ENCODE results near the gene CCDC88B. TPM values are rescaled to one million over a fixed set of nuclear protein-coding genes. Genes with fewer than 3 reads are reported as not detected.
A peak's percentile ranks its signal among the peaks of the same experiment; 100 is the strongest.
"Not testable (repeated sequence)": the region's sequence is repeated elsewhere in the genome, so short reads cannot be mapped to it uniquely, and the experiment has no call there.

CCDC88B gene
- total RNA-seq, 1 donor from 2014 or later = 119 TPM

- Mint-ChIP-seq H3K27me3 (no peaks in the 10 kb centered on the region), H3K4me3 (no peak overlapping the region), H3K36me3 (ENCODE audit: low read depth) (peaks cover 43% of the 10 kb centered on the region), H3K9me3 (no peaks in the 10 kb centered on the region), H3K27ac (no peak overlapping the region), H3K4me1 (peaks cover 27% of the 10 kb centered on the region)
- no peak for DNase-seq
- intact Hi-C loops (cut with micrococcal nuclease) = no loop called here
Observed at GRCh38 chr11:64314146-64314804, 25.7 kb upstream of the CCDC88B start.

DNA sequence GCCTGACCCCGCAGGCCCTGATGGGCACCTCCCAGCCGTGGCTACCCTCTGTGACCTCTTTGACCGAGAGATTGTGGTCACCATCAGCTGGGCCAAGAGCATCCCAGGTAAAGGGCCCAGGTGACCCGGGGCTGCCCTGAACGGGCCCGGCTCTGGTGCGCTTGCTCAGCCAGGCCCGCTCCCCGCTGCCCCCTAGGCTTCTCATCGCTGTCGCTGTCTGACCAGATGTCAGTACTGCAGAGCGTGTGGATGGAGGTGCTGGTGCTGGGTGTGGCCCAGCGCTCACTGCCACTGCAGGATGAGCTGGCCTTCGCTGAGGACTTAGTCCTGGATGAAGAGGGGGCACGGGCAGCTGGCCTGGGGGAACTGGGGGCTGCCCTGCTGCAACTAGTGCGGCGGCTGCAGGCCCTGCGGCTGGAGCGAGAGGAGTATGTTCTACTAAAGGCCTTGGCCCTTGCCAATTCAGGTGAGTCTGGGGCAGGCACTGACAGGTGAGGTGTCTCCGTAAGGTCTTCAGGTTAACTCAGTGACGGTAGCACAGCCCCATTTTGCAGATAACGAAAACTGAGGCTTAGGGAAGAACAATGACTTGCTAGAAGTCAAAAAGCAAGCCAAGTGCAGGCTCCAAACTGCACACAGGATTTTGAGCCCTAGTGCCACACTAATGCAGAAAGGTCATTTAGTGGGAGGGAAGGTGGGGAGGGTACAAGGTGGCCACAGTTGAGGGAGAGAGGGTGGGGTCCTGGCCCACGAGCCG is 25.0 kb upstream of the CCDC88B start:
- Mint-ChIP-seq H3K36me3 (ENCODE audit: low read depth) (peaks cover 41% of the 10 kb centered on the region), H3K4me3 (peak overlapping the region; percentile 15), H3K9me3 (no peaks in the 10 kb centered on the region), H3K27ac (peak overlapping the region; percentile 11), H3K27me3 (no peaks in the 10 kb centered on the region), H3K4me1 (peaks cover 32% of the 10 kb centered on the region)
- DNase-seq = no peak
- intact Hi-C loops (cut with micrococcal nuclease) = no loop called here

DNA sequence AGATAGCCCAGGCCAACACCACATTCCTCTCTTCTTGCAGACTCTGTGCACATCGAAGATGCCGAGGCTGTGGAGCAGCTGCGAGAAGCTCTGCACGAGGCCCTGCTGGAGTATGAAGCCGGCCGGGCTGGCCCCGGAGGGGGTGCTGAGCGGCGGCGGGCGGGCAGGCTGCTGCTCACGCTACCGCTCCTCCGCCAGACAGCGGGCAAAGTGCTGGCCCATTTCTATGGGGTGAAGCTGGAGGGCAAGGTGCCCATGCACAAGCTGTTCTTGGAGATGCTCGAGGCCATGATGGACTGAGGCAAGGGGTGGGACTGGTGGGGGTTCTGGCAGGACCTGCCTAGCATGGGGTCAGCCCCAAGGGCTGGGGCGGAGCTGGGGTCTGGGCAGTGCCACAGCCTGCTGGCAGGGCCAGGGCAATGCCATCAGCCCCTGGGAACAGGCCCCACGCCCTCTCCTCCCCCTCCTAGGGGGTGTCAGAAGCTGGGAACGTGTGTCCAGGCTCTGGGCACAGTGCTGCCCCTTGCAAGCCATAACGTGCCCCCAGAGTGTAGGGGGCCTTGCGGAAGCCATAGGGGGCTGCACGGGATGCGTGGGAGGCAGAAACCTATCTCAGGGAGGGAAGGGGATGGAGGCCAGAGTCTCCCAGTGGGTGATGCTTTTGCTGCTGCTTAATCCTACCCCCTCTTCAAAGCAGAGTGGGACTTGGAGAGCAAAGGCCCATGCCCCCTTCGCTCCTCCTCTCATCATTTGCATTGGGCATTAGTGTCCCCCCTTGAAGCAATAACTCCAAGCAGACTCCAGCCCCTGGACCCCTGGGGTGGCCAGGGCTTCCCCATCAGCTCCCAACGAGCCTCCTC is 24.1 kb upstream of the CCDC88B start:
- peak overlapping the region; percentile 97 for H3K27ac Mint-ChIP-seq
- H3K9me3 Mint-ChIP-seq; intact Hi-C loops (cut with micrococcal nuclease); DNase-seq; H3K27me3 Mint-ChIP-seq: not testable (repeated sequence)
- H3K4me3 Mint-ChIP-seq = peak overlapping the region; percentile 92
- peaks cover 42% of the 10 kb centered on the region for H3K36me3 Mint-ChIP-seq (ENCODE audit: low read depth)
- H3K4me1 Mint-ChIP-seq = peaks cover 35% of the 10 kb centered on the region

DNA sequence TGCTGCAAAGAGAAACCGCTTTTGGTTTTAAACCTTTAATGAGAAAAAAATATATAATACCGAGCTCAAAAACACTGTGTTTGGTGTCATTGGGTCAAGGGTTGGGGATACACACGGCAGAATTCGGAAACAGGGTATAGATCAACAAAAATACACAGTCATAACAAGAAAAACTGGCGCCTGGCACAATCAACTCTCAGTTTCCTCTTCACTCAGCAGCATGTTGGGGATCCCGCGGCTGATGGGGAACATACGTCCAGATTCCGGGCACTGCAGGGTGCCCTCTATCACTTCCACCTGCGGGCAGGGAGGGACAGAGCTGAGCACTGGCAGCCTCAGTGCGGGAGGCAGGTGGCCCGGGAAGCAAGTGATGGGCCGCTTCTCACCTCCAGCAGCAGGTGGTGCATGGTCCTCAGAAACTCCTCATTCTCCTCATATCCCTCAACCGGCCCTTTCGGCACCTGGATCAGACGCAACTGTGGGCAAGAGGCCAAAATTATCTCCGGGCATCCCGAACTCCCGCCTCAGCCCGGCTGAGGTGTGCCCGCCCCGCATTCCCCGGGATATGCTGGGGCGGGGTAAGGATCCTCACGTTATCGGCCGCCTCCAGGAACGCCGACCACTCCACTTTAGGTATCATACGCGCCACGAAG is 23.2 kb upstream of the CCDC88B start:
- H3K4me1 Mint-ChIP-seq = peaks cover 38% of the 10 kb centered on the region
- intact Hi-C loops (cut with micrococcal nuclease) = loop anchor here (1.0 kb wide), 4 partner anchors 11 to 47 kb away; partner anchors contain the start of genes CCDC88B and ESRRA
- H3K36me3 Mint-ChIP-seq (ENCODE audit: low read depth) = peaks cover 49% of the 10 kb centered on the region
- H3K27ac Mint-ChIP-seq = peak overlapping the region; percentile 97
- H3K4me3 Mint-ChIP-seq = peak overlapping the region; percentile 92
- H3K27me3 Mint-ChIP-seq = no peaks in the 10 kb centered on the region
- no peaks in the 10 kb centered on the region for H3K9me3 Mint-ChIP-seq
- DNase-seq = peak; percentile 80

DNA sequence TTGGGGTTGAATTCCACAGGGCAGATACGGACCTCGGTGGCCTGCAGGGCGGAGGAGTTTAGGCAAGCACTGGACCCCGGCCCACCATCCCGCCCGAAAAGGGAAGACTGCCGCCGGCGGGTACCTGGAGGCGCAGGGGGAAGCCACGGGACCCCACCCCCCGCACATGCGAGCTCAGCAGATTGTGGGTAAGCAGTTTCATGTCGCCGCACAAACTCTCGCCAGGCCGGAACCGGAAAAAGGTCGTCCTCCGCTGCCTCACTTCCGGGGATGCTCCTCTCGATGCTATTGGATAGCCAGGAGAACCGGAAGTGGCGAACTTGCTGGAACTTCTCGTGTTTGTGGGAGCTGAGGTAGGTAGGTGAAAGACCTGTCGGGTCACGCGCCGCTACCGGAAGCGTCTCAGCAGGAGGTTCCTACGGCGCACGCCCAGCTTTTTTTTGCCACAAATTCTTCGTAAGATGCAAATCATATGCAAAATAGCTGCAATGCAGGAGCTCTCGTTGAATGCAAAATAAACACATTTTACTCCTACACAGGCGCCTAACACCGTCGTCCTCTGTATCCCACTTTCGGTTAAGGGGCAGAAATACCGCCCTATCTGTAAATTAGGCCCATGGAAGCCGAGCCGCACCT is 22.6 kb upstream of the CCDC88B start, which contains the start of gene TRMT112:
Gene TRMT112, minus strand, starts transcription at position 235 of the 636 bp plus-strand sequence. Its CDS starts 33 bp downstream, at position 202.
- Mint-ChIP-seq H3K27me3 (no peaks in the 10 kb centered on the region), H3K4me1 (peaks cover 38% of the 10 kb centered on the region), H3K4me3 (peak within 1 kb of the TSS; percentile 92), H3K9me3 (no peaks in the 10 kb centered on the region), H3K36me3 (ENCODE audit: low read depth) (peaks cover 47% of the 10 kb centered on the region), H3K27ac (peak within 1 kb of the TSS; percentile 97)
- intact Hi-C loops (cut with micrococcal nuclease) = loop anchor here (1.0 kb wide), 4 partner anchors 12 to 48 kb away; partner anchors contain the start of genes CCDC88B and ESRRA
- DNase-seq = peak; percentile 99

DNA sequence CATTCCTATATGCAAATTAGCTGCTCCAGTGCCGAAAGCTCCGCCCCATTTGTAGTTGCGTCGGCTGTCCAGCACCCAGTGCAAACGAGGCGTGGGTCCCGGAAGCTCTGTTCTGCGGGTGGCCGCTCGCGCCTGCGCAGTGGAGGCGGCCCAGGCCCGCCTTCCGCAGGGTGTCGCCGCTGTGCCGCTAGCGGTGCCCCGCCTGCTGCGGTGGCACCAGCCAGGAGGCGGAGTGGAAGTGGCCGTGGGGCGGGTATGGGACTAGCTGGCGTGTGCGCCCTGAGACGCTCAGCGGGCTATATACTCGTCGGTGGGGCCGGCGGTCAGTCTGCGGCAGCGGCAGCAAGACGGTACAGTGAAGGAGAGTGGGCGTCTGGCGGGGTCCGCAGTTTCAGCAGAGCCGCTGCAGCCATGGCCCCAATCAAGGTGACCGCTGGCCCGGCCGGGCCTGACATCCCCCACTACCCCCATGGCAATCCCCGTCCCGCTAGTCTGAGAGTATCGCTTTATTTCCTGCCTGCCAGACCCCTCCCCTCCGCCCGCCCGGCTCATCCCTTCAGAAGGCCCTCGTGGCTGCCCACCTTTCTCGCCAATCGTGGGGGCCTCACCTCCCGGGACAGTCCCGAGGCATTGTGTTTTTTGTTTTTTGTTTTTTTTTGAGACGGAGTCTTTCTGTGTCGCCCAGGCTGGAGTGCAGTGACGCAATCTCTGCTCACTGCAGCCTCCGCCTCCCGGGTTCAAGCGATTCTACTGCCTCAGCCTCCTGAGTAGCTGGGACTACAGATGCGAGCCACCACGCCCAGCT is 21.8 kb upstream of the CCDC88B start, which contains the start of gene PRDX5:
Gene PRDX5, plus strand, starts transcription at position 161 of the 805 bp plus-strand sequence. Its CDS starts 95 bp downstream, at position 256.
- peak; percentile 99 for DNase-seq
- H3K27me3 Mint-ChIP-seq = no peaks in the 10 kb centered on the region
- peak within 1 kb of the TSS; percentile 97 for H3K27ac Mint-ChIP-seq
- H3K4me1 Mint-ChIP-seq = peaks cover 31% of the 10 kb centered on the region
- peak within 1 kb of the TSS; percentile 92 for H3K4me3 Mint-ChIP-seq
- H3K9me3 Mint-ChIP-seq = no peaks in the 10 kb centered on the region
- intact Hi-C loops (cut with micrococcal nuclease) = loop anchor here (1.0 kb wide), 6 partner anchors 13 to 49 kb away; partner anchors contain the start of genes CCDC88B, ESRRA and GPR137
- peaks cover 42% of the 10 kb centered on the region for H3K36me3 Mint-ChIP-seq (ENCODE audit: low read depth)

- H3K36me3 Mint-ChIP-seq (ENCODE audit: low read depth) = peaks cover 39% of the 10 kb centered on the region
- peak overlapping the region; percentile 97 for H3K27ac Mint-ChIP-seq
- DNase-seq = no peak
- peaks cover 30% of the 10 kb centered on the region for H3K4me1 Mint-ChIP-seq
- H3K4me3 Mint-ChIP-seq = peak overlapping the region; percentile 92
- H3K27me3 Mint-ChIP-seq = no peaks in the 10 kb centered on the region
- intact Hi-C loops (cut with micrococcal nuclease) = loop anchor here (1.0 kb wide), 2 partner anchors 12 to 34 kb away; partner anchors contain the start of gene GPR137
- no peaks in the 10 kb centered on the region for H3K9me3 Mint-ChIP-seq
Observed at GRCh38 chr11:64318766-64319761, 20.9 kb upstream of the CCDC88B start.

GRCh38 chr11:64320556-64320955 is 19.4 kb upstream of the CCDC88B start:
- no peak for DNase-seq
- H3K9me3 Mint-ChIP-seq = no peaks in the 10 kb centered on the region
- intact Hi-C loops (cut with micrococcal nuclease) = no loop called here
- peak overlapping the region; percentile 6 for H3K4me3 Mint-ChIP-seq
- peaks cover 32% of the 10 kb centered on the region for H3K36me3 Mint-ChIP-seq (ENCODE audit: low read depth)
- no peak overlapping the region for H3K27ac Mint-ChIP-seq
- peaks cover 30% of the 10 kb centered on the region for H3K4me1 Mint-ChIP-seq
- H3K27me3 Mint-ChIP-seq = no peaks in the 10 kb centered on the region

- H3K36me3 Mint-ChIP-seq (ENCODE audit: low read depth) = peaks cover 32% of the 10 kb centered on the region
- H3K9me3 Mint-ChIP-seq = no peaks in the 10 kb centered on the region
- DNase-seq = no peak
- no peak overlapping the region for H3K27ac Mint-ChIP-seq
- no peaks in the 10 kb centered on the region for H3K27me3 Mint-ChIP-seq
- no peak overlapping the region for H3K4me3 Mint-ChIP-seq
- H3K4me1 Mint-ChIP-seq = peaks cover 30% of the 10 kb centered on the region
- intact Hi-C loops (cut with micrococcal nuclease) = no loop called here
Observed at GRCh38 chr11:64321026-64321425, 19.0 kb upstream of the CCDC88B start.

DNA sequence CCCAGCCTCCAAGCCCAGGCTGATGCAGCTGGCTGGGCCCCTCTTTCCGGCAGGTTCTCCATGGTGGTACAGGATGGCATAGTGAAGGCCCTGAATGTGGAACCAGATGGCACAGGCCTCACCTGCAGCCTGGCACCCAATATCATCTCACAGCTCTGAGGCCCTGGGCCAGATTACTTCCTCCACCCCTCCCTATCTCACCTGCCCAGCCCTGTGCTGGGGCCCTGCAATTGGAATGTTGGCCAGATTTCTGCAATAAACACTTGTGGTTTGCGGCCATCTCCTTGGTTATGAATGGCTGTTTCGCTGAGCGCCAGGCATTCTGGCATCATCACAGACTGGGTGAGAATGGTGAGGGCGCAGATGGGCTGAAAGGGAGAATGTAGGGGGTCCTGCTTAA is 18.5 kb upstream of the CCDC88B start:
- no peaks in the 10 kb centered on the region for H3K27me3 Mint-ChIP-seq
- no peak overlapping the region for H3K27ac Mint-ChIP-seq
- H3K9me3 Mint-ChIP-seq = no peaks in the 10 kb centered on the region
- H3K36me3 Mint-ChIP-seq (ENCODE audit: low read depth) = peaks cover 28% of the 10 kb centered on the region
- DNase-seq = no peak
- peaks cover 26% of the 10 kb centered on the region for H3K4me1 Mint-ChIP-seq
- intact Hi-C loops (cut with micrococcal nuclease) = no loop called here
- no peak overlapping the region for H3K4me3 Mint-ChIP-seq

- intact Hi-C loops (cut with micrococcal nuclease) = no loop called here
- Mint-ChIP-seq H3K36me3 (ENCODE audit: low read depth) (peaks cover 17% of the 10 kb centered on the region), H3K27ac (no peak overlapping the region), H3K27me3 (no peaks in the 10 kb centered on the region), H3K9me3 (no peaks in the 10 kb centered on the region), H3K4me1 (peaks cover 22% of the 10 kb centered on the region), H3K4me3 (no peak overlapping the region)
- no peak for DNase-seq
Observed at GRCh38 chr11:64322925-64323260, 17.1 kb upstream of the CCDC88B start.
